HG02981 (cell line): ENCODE data around the gene ZNF425.
"Not testable (repeated sequence)": the region's sequence is repeated elsewhere in the genome, so short reads cannot be mapped to it uniquely, and the experiment has no call there.

Experiments used
- ATAC-seq: cut with Tn5 transposase; IDR thresholded peaks from one replicate; pipeline ENCODE4 v1.9.1; 2021; ENCODE audit warnings: mild to moderate bottlenecking, moderate library complexity; ENCODE audit not compliant: unreplicated experiment

Gene ZNF425, protein sequence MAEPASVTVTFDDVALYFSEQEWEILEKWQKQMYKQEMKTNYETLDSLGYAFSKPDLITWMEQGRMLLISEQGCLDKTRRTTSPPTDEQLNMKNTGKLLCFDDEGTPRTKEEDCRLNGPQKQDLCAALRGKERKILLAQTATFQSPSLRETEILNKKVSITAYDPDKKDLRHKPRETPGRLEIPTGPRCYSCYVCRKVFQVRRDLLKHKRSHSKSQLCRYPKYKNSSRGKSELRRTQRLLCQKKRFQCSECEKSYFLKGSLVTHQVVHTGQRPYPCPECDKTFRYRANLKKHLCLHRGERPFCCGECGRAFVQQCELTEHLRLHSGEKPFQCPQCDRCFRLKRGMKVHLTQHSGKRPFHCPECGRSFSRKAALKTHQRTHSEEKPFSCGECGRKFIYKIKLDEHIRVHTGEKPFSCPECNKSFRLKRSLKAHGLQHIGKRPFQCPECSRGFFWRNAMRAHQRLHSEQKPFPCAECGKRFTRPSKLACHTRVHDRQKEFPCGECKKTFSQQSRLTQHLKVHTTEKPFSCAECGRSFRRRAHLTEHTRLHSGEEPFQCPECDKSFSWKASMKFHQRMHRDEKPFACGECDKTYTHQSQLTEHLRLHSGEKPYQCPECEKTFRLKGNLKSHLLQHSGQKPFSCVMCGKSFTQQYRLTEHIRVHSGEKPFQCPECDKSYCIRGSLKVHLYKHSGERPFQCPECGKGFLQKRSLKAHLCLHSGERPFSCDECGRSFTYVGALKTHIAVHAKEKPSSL

DNA sequence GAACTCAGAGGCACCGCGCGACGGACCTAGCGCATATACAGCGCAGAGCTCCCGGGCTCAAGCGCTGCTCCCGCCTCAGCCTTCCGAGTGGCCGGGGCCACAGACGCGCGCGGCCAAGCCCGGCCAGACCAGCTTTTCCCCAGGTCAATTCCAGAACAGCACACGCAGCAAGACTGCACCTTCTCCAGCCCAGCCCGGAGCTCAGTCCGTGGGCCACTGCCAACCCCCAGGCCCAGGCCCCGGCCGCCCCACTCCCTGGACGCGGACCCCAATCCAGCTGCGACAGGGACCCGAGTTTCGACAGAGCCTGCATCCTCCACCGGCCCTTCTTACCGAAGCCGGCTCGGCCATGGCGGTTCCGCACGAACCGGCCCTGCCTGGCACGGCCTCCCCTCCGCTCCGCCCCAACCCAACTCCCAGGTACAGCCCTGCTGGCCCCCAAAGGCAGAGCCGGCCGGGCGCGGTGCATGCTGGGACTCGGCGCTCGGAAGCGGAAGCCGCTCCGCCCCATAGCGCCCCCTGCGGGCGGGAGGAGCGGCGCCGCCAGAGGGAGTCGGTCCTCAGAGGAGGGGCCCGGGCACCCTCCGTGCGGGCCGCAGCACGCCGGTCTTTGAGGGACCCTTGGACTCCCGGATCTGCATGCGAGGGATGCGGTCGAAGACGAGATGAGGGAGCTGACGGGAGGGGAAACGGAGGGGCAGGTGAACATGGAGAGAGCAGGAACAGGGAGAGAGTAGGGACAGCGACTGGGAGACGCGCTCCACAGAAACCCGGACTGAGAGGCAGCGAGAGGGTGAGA is at the start of gene ZNF425:
TSS of gene ZNF425 (minus strand) at position 462 of the 799 bp plus-strand sequence. CDS start at position 351, 111 bp downstream.
- ATAC-seq = peak; percentile 80

DNA sequence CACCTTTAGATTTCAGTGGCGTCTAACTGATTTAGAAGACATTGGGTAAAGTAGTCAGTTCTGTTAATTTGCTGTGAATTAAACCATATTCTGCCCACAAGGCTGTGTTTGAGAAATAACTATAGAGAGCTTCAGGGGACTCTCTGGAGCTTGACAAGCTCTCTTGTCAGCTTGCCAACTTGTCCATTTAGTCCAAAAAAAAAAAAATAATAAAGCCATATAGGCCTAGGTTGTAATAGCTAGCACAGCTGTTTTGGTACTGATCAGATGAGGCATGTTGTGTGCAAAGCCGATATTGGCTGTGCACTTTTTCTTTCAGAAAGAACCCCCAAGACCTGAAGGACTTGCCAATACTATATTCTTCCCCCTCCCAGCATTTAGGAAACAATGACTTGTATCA is 49.0 kb upstream of the ZNF425 start:
- no peak for ATAC-seq

DNA sequence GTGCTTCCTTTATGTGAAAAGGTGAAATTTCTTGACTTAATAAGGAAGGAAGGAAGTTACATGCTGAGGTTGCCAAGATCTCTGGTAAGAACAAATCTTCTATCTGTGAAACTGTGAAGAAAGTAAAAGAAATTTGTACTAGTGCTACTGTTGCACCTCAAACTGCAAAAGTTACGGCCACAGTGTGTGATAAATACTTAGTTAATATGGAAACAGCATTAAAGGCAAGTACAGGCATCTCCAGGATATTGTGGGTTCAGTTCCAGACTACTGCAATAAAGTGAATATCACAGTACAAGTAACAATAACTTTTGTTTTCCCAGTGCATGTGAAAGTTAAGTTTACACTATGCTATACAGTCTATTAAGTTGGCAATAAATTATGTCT is 46.4 kb upstream of the ZNF425 start:
- ATAC-seq = no peak

DNA sequence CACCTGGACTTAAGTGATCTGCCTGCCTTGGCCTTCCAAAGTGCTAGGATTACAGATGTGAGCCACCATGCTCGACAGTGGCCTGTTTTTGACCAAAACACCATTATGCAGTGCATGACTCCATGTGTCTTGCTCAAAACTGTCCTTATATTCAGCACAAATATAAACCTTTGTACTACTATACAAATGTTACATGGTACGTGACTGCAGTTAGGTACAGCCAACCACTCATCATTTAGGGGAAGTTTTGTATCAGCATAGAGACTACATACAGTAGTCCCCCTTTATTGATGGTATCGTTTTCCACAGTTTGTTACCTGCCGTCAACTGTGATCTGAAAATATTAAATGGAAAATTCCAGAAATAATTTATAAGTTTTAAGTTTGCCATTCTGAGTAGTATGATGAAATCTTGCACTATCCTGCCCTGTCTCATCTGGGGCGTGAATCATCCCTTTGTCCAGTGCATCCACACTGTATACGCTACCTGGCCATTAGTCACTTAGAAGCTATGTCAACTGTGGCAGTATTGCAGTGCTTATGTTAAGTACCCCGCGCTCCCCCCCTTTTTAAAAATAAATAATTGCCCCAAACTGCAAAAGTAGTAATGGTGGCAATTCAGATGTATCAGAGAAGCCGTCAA is 45.9 kb upstream of the ZNF425 start:
- no peak for ATAC-seq

DNA sequence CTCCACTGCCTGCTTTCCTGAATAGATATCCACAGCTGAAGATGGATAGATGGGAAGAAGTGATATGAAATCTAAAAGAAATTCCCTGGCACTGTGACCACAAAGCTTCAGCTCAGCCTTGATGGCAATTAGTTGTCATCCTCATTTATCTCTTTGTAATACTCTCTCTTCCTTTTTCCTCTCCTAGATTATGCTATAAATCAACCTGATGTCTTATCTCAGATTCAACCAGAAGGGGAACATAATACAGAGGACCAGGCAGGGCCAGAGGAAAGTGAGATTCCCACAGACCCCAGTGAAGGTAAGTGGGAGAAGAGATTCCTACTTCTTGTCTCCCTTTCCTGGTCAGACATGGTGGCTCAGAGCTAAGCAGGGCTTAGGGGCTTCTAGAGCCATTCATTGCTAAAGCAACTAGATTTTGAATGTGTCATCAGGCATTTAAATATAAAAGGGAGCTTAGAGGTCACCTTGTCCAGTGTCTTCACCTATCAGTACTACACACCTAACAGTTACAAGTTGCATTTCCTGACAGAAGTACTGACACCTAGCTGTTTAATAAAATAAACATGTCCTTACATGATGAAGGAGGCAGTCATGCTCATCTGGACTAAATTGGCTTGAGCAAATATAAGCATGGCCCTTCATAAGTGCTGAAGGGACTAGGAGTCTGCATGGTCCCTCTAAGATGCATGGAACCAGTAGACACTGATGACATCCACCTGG is 40.7 kb upstream of the ZNF425 start:
- ATAC-seq = no peak

DNA sequence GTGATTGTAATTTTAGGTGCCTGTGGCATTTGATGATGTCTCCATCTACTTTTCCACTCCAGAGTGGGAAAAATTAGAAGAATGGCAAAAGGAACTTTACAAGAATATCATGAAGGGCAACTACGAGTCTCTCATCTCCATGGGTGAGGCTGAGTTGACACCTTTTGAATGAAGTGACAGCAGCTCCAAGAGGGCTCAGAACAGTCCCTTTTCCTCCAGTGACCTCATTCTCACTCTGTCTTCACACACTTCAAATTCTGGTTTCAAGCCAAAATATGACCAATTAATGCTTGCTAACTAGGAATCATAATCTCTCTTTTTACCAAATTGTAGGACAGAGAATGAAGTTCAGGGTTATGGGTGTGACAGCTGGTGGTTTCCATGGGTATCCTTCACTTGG is 40.0 kb upstream of the ZNF425 start:
- no peak for ATAC-seq

DNA sequence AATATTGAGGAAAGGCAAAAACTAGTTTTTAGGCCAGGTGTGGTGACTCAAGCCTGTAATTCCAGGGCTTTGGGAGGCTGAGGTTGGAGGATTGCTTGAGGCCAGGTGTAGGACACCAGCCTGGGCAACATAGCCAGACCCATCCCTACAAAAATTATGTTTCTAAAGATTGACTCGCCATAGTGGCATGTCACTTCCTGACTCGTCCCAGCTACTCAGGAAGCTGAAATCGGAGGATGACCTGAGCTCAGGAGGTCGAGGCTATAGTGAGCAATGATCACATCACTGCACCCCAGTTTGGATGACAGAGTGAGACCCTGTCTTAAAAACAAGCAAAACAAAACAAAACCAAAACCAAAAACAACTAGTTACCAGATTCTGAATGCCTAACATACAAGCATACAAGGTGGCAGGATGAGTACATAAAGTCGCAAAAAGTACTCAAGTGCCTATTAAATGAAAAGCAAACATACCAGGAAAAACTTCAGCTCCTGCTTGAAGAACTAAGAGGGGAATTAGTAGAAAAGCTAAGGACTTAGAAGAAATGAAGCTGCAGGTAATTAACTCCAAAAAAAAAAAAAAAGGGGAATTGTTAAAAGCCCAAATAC is 35.2 kb upstream of the ZNF425 start:
- no peak for ATAC-seq

DNA sequence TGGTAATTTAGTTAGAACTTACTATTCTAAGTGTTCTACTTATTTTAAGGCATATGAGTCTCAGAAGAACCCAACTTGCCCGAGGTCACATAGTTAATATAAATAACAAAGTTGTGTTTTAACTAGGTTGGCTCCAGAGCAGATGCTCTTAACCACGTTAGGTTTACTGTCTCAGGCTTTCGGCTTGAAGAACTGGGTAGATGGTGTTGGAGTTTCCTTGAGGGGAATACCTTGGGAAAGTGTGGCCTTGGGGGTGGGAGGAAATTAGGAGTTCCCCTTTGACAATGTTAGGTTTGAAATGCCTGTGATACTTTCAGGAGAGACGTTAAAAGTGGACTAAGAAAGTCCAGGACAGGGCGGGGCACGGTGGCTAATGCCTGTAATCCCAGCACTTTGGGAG is 30.8 kb upstream of the ZNF425 start:
- ATAC-seq = no peak

DNA sequence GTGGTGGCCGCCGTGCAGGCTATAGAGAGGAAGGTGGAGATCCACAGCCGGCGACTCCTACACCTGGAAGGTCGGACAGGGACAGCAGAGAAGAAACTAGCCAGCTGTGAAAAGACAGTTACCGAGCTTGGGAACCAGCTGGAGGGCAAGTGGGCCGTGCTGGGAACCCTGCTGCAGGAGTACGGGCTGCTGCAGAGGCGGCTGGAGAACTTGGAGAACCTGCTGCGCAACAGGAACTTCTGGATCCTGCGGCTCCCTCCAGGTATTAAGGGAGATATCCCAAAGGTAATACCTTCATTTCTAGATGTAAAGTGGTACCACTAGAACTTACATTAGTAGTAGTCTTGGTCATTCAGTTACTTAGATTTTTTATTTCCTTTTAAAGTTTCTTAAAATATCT is 27.9 kb upstream of the ZNF425 start:
- no peak for ATAC-seq

DNA sequence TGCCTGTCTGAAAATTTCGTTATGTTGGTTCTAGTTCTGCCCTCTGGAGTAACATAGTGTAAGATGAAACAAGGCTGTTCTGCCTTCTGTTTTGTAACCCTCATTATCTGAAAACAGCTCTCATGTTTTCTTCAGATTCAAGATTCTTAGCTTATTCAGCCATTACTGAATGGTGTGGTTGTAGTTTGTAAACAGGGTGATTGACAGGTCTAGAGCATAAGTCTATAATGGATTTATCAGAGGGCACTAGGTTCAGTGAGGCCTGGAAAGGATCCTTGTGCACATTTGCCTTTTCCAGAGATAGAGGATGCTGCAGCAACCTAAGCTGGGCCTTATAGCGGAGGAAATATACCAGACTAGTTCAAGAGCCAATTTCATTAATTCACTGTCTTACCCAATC is 27.2 kb upstream of the ZNF425 start:
- ATAC-seq = no peak

DNA sequence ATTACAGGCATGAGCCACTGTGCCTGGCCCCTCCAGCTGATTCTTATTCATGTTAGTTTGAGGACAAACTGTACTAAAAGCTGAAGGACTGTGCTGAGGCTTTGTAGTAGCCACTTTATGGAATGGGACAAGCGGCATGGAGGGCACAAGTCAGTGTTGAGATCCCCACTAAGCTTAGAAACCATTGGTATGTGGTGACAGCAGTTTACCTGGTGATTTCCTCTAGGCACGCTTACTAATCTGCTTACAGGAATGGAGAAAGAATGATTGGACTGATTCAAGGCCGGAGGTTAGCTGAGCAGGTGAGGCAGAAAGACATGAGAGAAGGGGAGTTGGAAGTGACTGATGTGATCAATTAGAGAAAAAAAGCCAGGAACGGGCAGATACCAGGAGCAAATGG is 24.9 kb upstream of the ZNF425 start:
- no peak for ATAC-seq

DNA sequence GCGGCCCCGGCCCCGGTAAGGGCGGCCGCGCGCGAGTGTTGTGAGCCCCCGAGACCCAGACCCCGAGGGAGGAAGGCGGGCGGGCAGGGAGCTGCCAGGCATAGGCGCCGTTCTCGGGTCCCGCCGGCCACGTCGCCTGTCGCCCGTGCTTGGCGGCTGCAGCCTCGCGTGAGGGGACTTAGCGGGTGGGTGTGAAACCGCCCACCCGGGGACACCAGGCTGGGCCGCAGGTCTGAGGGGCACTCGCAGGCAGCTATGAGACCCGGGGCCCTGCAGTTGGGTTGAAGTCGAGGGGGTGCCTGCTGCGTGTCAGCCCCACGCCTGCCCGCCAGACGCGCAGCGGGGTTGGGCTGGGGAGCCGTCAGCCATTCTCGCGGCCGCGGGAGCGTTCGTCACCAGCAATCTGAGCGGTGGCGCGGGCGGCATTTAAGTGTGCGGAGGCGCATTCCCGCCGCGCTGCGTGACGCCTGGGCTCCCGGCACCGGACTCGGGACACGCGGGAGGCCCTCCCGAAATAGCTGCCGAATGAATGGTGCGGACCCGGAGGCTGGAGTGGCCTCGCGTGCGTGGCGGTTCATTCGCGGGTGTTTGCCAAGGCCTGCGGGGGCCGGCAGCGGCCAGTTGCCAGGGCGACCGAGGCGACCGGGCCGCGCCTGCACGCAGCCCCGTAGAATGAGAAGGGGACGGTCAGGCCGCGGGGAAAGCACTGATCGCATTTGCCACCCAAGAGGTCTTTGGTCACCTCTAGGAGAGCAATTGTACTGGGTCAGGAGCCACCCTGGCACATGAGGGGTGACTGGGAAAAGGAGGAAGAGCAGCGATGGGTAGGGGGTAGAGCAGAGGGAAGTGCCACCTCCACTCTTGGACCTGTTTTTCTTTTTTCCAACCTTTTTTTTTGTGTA is 21.9 kb upstream of the ZNF425 start:
- peak; percentile 28 for ATAC-seq

DNA sequence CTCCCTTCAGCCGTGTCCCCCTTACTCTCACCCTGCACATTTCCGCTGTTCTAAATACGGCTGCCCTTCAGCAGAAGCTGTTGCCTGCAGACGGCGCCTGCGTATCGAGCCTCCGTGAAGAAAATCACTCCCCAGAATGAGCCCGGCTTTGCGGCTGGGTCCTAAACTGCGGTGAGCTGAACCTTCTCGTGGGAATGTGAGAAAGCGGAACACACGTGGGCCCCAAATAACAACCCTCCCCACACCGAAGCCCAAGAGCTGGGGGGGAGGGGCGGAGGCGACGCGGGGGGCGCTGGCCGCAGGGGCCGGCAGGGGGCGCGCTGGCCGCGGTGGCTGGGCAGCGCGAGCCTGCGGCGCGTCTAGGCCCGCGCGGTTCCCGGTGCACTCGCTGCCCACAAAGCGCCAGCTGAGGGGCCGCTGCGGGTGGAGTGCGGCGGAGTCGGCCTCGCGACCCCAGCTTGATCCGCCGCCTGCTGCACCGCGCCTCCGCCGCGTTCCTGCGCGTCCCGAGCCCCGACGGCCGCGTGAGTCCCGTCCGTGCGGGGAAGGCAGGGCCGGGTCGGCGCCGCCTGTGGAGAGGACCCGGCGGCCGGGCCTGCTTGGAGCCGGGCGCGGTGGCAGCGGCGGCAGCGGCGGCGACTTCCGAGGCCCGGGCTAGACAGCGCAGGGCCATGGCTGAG is 21.1 kb upstream of the ZNF425 start, which contains the start of gene ZNF398:
TSS of gene ZNF398 (plus strand) at position 382 of the 680 bp plus-strand sequence. CDS start at position 672, 290 bp downstream.
- ATAC-seq = peak; percentile 69

DNA sequence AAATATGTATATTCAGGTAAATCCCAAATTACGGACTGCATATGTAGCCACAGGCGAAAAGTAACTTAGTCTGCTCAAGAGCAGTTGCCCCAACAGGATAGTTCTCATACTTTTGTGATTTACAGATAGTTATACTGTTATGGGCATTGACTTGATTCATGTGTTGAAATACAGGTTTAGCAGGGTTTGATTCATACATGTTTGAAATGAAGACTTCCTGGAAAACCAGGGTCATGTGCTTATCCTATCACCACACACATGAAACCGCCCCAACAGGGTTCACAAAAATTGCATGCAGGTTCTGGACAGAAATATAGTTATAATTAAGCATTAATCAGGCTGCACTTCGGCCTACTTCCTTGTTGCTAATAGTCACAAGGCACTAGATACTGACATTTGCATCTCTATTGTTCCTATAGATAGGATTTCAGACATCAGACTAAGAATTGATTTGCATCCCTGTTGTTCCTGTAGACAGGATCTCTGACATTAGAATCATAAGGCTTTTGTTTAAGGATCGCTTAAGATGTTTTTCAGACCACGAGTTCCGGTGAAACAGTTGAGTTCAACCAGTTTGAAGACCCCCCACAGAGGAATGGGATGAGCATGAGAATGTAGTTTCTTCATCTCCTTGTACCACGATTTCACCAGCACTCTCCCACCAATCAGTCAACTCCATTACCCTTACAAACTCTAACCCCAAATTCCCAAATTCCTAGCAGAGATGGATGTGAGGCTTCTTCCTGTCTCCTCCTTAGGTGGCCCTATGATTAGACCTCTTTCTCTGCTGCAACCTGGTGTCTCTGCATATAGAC is 19.1 kb upstream of the ZNF425 start:
- ATAC-seq = no peak

DNA sequence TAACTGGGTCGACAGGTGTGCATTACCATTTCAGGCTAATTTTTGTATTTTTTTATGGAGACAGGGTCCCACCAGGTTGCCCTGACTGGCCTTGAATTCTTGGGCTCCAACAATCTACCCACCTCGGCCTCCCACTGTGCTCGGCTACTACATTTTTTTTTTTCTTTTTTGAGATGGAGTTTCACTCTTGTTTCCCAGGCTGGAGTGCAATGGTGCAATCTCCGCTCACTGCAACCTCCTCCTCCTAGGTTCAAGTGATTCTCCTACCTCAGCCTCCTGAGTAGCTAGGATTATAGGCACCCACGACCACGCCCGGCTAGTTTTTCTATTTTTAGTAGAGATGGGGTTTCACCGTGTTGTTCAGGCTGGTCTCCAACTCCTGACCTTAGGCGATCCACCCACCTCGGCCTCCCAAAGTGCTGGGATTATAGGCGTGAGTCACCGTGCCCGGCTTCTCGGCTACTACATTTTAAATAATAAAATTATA is 18.4 kb upstream of the ZNF425 start:
- ATAC-seq = not testable (repeated sequence)

DNA sequence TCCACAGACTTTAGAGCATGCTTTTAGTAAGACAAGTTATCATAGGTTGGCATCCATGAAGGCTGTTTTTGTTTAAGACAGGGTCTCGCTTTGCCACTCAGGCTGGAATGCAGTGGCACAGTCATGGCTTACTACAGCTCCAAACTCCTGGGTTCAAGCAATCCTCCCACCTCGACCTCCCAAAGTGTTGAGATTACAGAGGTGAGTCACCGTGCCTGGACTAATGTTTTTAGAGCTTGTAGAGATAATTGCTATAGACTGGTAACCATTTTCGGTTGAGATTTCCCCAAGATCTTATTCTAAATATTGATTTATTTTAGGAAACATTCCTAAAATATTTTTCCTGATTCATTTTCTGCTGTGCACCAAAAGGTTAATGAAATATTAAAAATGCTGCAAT is 15.8 kb upstream of the ZNF425 start:
- no peak for ATAC-seq

DNA sequence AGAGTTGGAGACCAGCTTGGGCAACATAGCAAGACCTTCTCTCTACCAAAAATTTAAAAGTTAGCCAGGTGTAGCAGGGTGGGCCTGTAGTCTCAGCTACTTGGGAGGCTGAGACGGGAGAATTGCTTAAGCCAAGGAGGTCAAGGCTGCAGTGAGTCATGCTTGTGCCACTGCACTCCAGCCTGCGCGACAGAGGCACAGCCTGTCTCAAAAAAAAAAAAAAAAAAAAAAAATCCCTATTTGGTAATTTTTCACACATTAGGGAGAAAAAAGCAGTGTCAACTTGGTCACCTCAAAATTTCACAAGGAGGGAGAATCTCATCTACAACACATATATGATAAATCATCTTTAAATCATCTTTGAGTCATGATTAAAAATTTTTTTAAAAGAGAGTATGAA is 14.7 kb upstream of the ZNF425 start:
- no peak for ATAC-seq
